Uterus (tissue), 4 donors: ENCODE results near the gene CST3. TPM values are rescaled to one million over a fixed set of nuclear protein-coding genes. Genes with fewer than 3 reads are reported as not detected.

Experiments
- DNase-seq, 2 donors: peaks; one replicate each; pipeline ENCODE4 v3.0.0-alpha.2; 2019 to 2020
- H3K27ac ChIP-seq, 2 donors: fragments of 200-600 bp; sonication (generic); 1 replicate in 1 of 2; 2 replicates in 1 of 2; pipeline ENCODE4 v1.5.1; 2016 to 2018
- H3K27me3 ChIP-seq, 2 donors: fragments of 200-600 bp; sonication (generic); one replicate each; pipeline ENCODE4 v1.5.1; 2018 to 2019; ENCODE audit warnings: control low read depth in 1 of 2
- H3K36me3 ChIP-seq, 2 donors: fragments of 200-600 bp; sonication (generic); one replicate each; pipeline ENCODE4 v1.5.1; 2019; ENCODE audit warnings: control low read depth in 1 of 2
- H3K4me1 ChIP-seq, 2 donors: fragments of 200-600 bp; sonication (generic); one replicate each; pipeline ENCODE4 v1.5.1; 2018 to 2019; ENCODE audit warnings: control low read depth in 1 of 2
- H3K4me3 ChIP-seq, 2 donors: fragments of 200-600 bp; sonication (generic); 1 replicate in 1 of 2; 2 replicates in 1 of 2; pipeline ENCODE4 v1.5.1; 2018 to 2019; ENCODE audit warnings: mild to moderate bottlenecking in 1 of 2
- H3K9me3 ChIP-seq, 2 donors: fragments of 200-600 bp; sonication (generic); one replicate each; pipeline ENCODE4 v1.5.1; 2019; ENCODE audit warnings: control low read depth in 1 of 2
- POLR2A ChIP-seq, 2 donors: fragments of 450-650 bp; IDR thresholded peaks; one replicate each; pipeline ENCODE4 v1.6.1; 2016; ENCODE audit warnings: antibody characterized with exemption in 2 of 2, mild to moderate bottlenecking in 1 of 2, moderate library complexity in 1 of 2
- intact Hi-C: fragments of 100-400 bp; cut with DNase I; formaldehyde crosslinking; loops from one replicate; pipeline ENCODE4 v1.15.1; 2023; ENCODE audit warnings: low total_unique reads
- total RNA-seq, 4 donors: library from RNA; depleted of rRNA in 3 of 4; stranded (reverse); fragments of >200 nt in 3 of 4; gene quantifications; one replicate each; pipeline versions ENCODE4 v1.1.0 to v1.2.4, GENCODE V29; 2014 to 2023
- TF ChIP-seq, protein P1 (sequence below), 4 experiments: fragments of 200-600 bp in 2 of 4; fragments of 450-650 bp in 2 of 4; sonication (generic) in 2 of 4; IDR thresholded peaks; one replicate each; pipeline ENCODE4 v1.5.1; 2016 to 2019; ENCODE audit warnings: antibody characterized with exemption in 4 of 4, mild to moderate bottlenecking in 2 of 4, moderate library complexity in 1 of 4
- donor health status: DM: yes; HTN: yes; CAD: no.

CST3 gene
- total RNA-seq, 4 donors from 2014 or later: 205 to 1,148 (median 624) TPM

DNA sequence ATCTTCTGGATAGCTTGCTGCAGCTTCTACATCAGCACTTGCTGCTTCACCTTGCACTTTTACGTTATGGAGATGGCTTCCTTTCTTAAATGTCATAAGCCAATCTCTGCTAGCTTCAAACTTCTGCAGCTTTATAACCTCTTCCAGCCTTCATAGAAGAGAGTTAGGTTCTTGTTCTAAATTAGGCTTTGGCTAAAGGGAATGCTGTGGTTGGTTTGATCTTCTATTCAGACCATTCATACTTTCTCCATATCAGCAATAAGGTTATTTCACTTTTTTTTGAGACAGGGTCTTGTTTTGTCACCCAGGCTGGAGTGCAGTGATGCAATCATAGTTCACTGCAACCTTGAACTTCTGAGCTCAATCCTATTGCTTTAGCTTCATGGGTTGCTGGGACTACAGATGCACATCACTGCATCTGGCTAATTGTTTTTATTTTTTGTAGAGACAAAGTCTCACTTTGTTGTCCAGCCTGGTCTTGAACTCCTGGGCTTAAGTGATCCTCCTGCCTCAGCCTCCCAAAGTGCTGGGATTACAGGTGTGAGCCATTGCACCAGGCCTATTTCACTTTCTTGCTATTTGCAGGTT, 12.2 kb upstream of the CST3 start:
- Histone ChIP-seq H3K9me3 (no peaks in the 10 kb centered on the region), H3K4me1 (no peaks in the 10 kb centered on the region), H3K36me3 (no peaks in the 10 kb centered on the region), H3K27ac (no peak overlapping the region), H3K4me3 (no peak overlapping the region), H3K27me3 (no peaks in the 10 kb centered on the region)
- DNase-seq: no peak
- intact Hi-C loops: no loop called here
- TF ChIP-seq, protein P1, sequence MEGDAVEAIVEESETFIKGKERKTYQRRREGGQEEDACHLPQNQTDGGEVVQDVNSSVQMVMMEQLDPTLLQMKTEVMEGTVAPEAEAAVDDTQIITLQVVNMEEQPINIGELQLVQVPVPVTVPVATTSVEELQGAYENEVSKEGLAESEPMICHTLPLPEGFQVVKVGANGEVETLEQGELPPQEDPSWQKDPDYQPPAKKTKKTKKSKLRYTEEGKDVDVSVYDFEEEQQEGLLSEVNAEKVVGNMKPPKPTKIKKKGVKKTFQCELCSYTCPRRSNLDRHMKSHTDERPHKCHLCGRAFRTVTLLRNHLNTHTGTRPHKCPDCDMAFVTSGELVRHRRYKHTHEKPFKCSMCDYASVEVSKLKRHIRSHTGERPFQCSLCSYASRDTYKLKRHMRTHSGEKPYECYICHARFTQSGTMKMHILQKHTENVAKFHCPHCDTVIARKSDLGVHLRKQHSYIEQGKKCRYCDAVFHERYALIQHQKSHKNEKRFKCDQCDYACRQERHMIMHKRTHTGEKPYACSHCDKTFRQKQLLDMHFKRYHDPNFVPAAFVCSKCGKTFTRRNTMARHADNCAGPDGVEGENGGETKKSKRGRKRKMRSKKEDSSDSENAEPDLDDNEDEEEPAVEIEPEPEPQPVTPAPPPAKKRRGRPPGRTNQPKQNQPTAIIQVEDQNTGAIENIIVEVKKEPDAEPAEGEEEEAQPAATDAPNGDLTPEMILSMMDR (IDR thresholded peaks at IDR 0.05): no peak
- TF ChIP-seq POLR2A (IDR thresholded peaks at IDR 0.05): no peak

DNA sequence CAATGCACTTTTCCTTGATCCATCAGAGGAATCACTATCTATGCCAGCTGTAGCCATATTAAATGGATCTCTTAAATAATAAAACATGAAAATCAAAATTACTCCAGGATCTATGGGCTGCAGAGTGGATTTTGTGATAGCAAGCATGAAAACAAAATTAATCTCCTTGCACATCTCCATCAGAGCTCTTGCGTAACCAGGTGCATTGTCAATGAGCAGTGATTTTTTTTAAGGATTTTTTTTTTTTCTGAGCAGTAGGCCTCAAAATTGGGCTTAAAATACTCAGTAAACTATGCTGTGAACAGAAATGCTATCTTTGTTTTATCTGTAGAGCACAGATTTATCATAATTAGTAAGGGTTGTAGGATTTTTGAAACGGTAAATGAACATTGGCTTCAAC, 11.5 kb upstream of the CST3 start:
- no peak overlapping the region for H3K27ac ChIP-seq
- H3K9me3 ChIP-seq: no peaks in the 10 kb centered on the region
- no peak for TF ChIP-seq POLR2A (IDR thresholded peaks at IDR 0.05)
- TF ChIP-seq, protein P1 (IDR thresholded peaks at IDR 0.05): no peak
- H3K27me3 ChIP-seq: no peaks in the 10 kb centered on the region
- H3K4me1 ChIP-seq: no peaks in the 10 kb centered on the region
- H3K36me3 ChIP-seq: no peaks in the 10 kb centered on the region
- intact Hi-C loops: no loop called here
- DNase-seq: no peak
- H3K4me3 ChIP-seq: no peak overlapping the region

DNA sequence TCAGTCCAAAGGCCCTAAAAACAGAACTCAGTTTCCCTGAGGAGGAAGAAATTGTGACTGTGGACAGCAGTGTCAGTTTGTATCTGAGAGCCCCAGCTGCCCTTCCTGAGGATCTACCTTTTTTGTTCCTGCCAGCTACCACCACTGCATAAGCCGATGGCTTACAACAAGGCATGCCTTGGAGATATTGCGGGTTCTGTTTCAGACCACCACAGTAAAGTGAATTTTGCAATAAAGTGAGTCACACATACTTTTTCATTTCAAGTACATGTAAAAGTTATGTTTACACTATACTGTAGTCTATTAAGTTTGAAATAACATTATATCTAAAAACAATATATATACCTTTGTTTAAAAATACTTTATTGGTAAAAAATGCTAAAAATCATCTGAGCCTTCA, 9.6 kb upstream of the CST3 start:
- H3K36me3 ChIP-seq: no peaks in the 10 kb centered on the region
- intact Hi-C loops: no loop called here
- no peaks in the 10 kb centered on the region for H3K27me3 ChIP-seq
- no peak overlapping the region for H3K4me3 ChIP-seq
- no peaks in the 10 kb centered on the region for H3K9me3 ChIP-seq
- no peak for TF ChIP-seq POLR2A (IDR thresholded peaks at IDR 0.05)
- TF ChIP-seq, protein P1 (IDR thresholded peaks at IDR 0.05): no peak
- no peak overlapping the region for H3K27ac ChIP-seq
- no peaks in the 10 kb centered on the region for H3K4me1 ChIP-seq
- no peak for DNase-seq

DNA sequence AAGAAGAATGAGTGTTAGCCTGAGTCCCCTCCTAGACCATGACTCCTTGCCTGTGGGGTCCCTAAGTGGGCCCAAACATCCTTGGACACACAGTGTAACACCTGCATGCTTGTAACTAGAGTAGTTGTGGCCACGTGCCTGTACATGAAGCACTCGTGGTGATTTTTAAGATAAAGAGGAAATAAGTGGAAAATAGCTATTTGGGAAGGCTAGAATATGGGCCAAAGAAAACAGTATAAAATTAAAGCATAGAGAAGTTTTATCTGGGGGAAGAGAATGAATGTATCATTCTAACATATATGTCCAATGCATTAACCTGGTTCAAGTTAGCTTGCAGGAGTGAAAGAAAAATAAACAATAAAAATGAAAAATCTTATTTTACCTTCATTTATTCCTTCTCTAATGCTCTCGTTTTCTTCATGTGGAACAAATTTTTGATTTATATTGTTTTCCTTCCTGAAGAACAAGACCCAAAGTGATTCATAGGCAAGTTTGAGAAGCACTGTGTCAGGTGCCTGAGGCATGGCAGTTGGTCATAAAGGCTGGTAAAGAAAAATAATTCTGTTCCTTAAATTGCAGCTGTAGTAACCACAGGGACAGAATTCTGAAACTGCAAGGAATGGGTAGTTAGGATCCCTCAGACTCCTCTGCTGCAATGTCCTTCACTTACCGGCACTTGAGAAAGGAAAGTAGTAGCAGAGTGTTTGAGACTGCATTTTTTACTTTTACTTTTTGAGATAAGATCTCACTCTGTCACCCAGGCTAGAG, 8.5 kb upstream of the CST3 start:
- no peak for TF ChIP-seq POLR2A (IDR thresholded peaks at IDR 0.05)
- TF ChIP-seq, protein P1 (IDR thresholded peaks at IDR 0.05): no peak
- H3K36me3 ChIP-seq: no peaks in the 10 kb centered on the region
- H3K9me3 ChIP-seq: no peaks in the 10 kb centered on the region
- H3K27me3 ChIP-seq: no peaks in the 10 kb centered on the region
- intact Hi-C loops: no loop called here
- H3K27ac ChIP-seq: no peak overlapping the region
- no peak overlapping the region for H3K4me3 ChIP-seq
- DNase-seq: no peak
- no peaks in the 10 kb centered on the region for H3K4me1 ChIP-seq

DNA sequence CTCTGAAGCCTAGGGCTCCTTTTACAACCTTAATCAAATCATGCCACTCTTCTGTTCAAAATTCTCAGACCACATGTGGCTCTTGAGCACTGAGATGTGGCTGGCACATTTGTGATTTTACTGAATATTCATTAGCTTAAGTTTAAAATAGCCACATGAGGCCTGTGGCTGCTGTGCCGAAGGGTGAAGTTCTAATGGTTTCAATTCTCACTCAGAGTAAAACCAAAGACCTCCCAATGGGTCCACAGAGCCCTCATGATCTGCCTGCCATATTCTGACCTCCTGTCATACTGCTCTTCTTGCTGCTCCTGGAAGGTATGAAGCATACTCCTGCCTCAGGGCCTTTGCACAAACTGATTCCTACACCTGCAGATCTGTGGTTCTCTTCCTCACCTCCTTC, 7.8 kb upstream of the CST3 start:
- no peak for DNase-seq
- Histone ChIP-seq H3K4me3 (no peak overlapping the region), H3K36me3 (no peaks in the 10 kb centered on the region), H3K27ac (no peak overlapping the region), H3K27me3 (no peaks in the 10 kb centered on the region), H3K9me3 (no peaks in the 10 kb centered on the region), H3K4me1 (no peaks in the 10 kb centered on the region)
- TF ChIP-seq, protein P1 (IDR thresholded peaks at IDR 0.05): no peak
- no peak for TF ChIP-seq POLR2A (IDR thresholded peaks at IDR 0.05)
- intact Hi-C loops: no loop called here
